Astrocyte (in vitro differentiated cells and primary cell): ENCODE results near the gene PRDX1. TPM values are rescaled to one million over a fixed set of nuclear protein-coding genes. Genes with fewer than 3 reads are reported as not detected.
"Not testable (repeated sequence)": the region's sequence is repeated elsewhere in the genome, so short reads cannot be mapped to it uniquely, and the experiment has no call there.

Experiments
- DNase-seq: peaks from one replicate; pipeline ENCODE4 v3.0.0-alpha.2; 2010; ENCODE audit warnings: low read depth
- FAIRE-seq: peaks from 2 replicates; lab custom pipeline; 2011; peaks lifted over from hg19 to GRCh38; lab: Jason Lieb, UNC
- H2AFZ ChIP-seq: 2 replicates; pipeline ENCODE4 v1.6.0; 2012; ENCODE audit warnings: low read depth, low read length, inconsistent platforms
- H3K27ac ChIP-seq: 2 replicates; pipeline ENCODE4 v1.5.1; 2011; ENCODE audit warnings: low read depth, low read length, inconsistent platforms
- H3K27me3 ChIP-seq: 2 replicates; pipeline ENCODE4 v1.6.0; 2011; ENCODE audit warnings: low read length, inconsistent platforms; ENCODE audit not compliant: insufficient read depth
- H3K36me3 ChIP-seq: 2 replicates; pipeline ENCODE4 v1.5.1; 2011; ENCODE audit warnings: low read length, inconsistent platforms; ENCODE audit not compliant: insufficient read depth
- H3K4me1 ChIP-seq: 2 replicates; pipeline ENCODE4 v1.5.1; 2011; ENCODE audit warnings: low read length, inconsistent platforms; ENCODE audit not compliant: insufficient read depth
- H3K4me2 ChIP-seq: 2 replicates; pipeline ENCODE4 v1.6.0; 2012; ENCODE audit warnings: low read length, inconsistent platforms
- H3K4me3 ChIP-seq: 2 replicates; pipeline ENCODE4 v1.5.1; 2011; ENCODE audit warnings: low read depth, mild to moderate bottlenecking, low read length, inconsistent platforms; ENCODE audit not compliant: insufficient read depth
- H3K79me2 ChIP-seq: 2 replicates; pipeline ENCODE4 v1.6.0; 2012; ENCODE audit warnings: mild to moderate bottlenecking, low read length, inconsistent platforms; ENCODE audit not compliant: insufficient read depth
- H3K9ac ChIP-seq: 2 replicates; pipeline ENCODE4 v1.6.0; 2012; ENCODE audit warnings: mild to moderate bottlenecking, low read length, inconsistent platforms
- H3K9me3 ChIP-seq: 2 replicates; pipeline ENCODE4 v1.5.1; 2012; ENCODE audit warnings: low read depth, mild to moderate bottlenecking, low read length, inconsistent platforms; ENCODE audit not compliant: insufficient read depth
- H4K20me1 ChIP-seq: 2 replicates; pipeline ENCODE4 v1.6.0; 2012; ENCODE audit warnings: low read length, inconsistent platforms; ENCODE audit not compliant: insufficient read depth
- H3K27ac Mint-ChIP-seq: one replicate; pipeline ENCODE4 v1.8.0; 2021; ENCODE audit warnings: mild to moderate bottlenecking, mixed read lengths; ENCODE audit not compliant: unreplicated experiment
- H3K27me3 Mint-ChIP-seq: one replicate; pipeline ENCODE4 v1.8.0; 2021; ENCODE audit warnings: low read depth, mixed read lengths; ENCODE audit not compliant: unreplicated experiment
- H3K36me3 Mint-ChIP-seq: one replicate; pipeline ENCODE4 v1.8.0; 2021; ENCODE audit warnings: low read depth, mixed read lengths; ENCODE audit not compliant: unreplicated experiment
- H3K4me1 Mint-ChIP-seq: one replicate; pipeline ENCODE4 v1.8.0; 2021; ENCODE audit warnings: low read depth, mixed read lengths; ENCODE audit not compliant: unreplicated experiment
- H3K4me3 Mint-ChIP-seq: one replicate; pipeline ENCODE4 v1.8.0; 2021; ENCODE audit warnings: mild to moderate bottlenecking, moderate library complexity, mixed read lengths; ENCODE audit not compliant: unreplicated experiment
- H3K9me3 Mint-ChIP-seq: one replicate; pipeline ENCODE4 v1.8.0; 2021; ENCODE audit warnings: mild to moderate bottlenecking, mixed read lengths; ENCODE audit not compliant: unreplicated experiment
- CTCF ChIP-seq: IDR thresholded peaks from 2 replicates; pipeline ENCODE4 v1.5.1; 2011; ENCODE audit warnings: low read depth, mild to moderate bottlenecking, inconsistent platforms, low read length, moderate library complexity; ENCODE audit not compliant: insufficient read depth
- EZH2 ChIP-seq: IDR thresholded peaks from 2 replicates; pipeline ENCODE4 v1.6.1; 2012; ENCODE audit warnings: mild to moderate bottlenecking, low read length, inconsistent platforms; ENCODE audit not compliant: insufficient read depth
- total RNA-seq: library from RNA; stranded (reverse); gene quantifications from 2 replicates; pipeline ENCODE4 v1.2.1, GENCODE V29; 2021

The PRDX1 gene
- total RNA-seq, 1 donor from 2014 or later = 986 TPM

- no peak overlapping the region for H3K4me3 ChIP-seq
- H3K4me3 Mint-ChIP-seq = peak overlapping the region; percentile 68
- peaks cover 49% of the 10 kb centered on the region for H3K36me3 ChIP-seq
Measured at GRCh38 chr1:45516465-45516864, 5.2 kb downstream of the PRDX1 start.

GRCh38 chr1:45516036-45516435, 5.6 kb downstream of the PRDX1 start:
- peak overlapping the region; percentile 69 for H3K27ac Mint-ChIP-seq
- Histone ChIP-seq H4K20me1 (peaks cover 87% of the 10 kb centered on the region), H3K27me3 (no peaks in the 10 kb centered on the region), H3K27ac (no peak overlapping the region), H3K79me2 (peaks cover 60% of the 10 kb centered on the region), H3K36me3 (peaks cover 53% of the 10 kb centered on the region), H3K4me3 (no peak overlapping the region), H3K9me3 (no peaks in the 10 kb centered on the region), H2AFZ (no peak overlapping the region), H3K9ac (no peak overlapping the region), H3K4me2 (no peak overlapping the region), H3K4me1 (peaks cover 20% of the 10 kb centered on the region)
- FAIRE-seq (no peak), DNase-seq (no peak)
- peaks cover 34% of the 10 kb centered on the region for H3K4me1 Mint-ChIP-seq
- H3K36me3 Mint-ChIP-seq = peaks cover 27% of the 10 kb centered on the region
- peak overlapping the region; percentile 68 for H3K4me3 Mint-ChIP-seq
- no peaks in the 10 kb centered on the region for H3K27me3 Mint-ChIP-seq
- TF ChIP-seq EZH2 (no peak), CTCF (no peak)
- H3K9me3 Mint-ChIP-seq = no peaks in the 10 kb centered on the region

More at GRCh38 chr1:45516465-45516864, 5.2 kb downstream of the PRDX1 start:
- Histone ChIP-seq H3K79me2 (peaks cover 64% of the 10 kb centered on the region), H3K27me3 (no peaks in the 10 kb centered on the region), H3K4me2 (no peak overlapping the region), H4K20me1 (peaks cover 86% of the 10 kb centered on the region), H3K9ac (no peak overlapping the region), H2AFZ (no peak overlapping the region), H3K9me3 (no peaks in the 10 kb centered on the region), H3K27ac (no peak overlapping the region), H3K4me1 (peaks cover 20% of the 10 kb centered on the region)
- Mint-ChIP-seq H3K9me3 (no peaks in the 10 kb centered on the region), H3K4me1 (peaks cover 34% of the 10 kb centered on the region), H3K27ac (peak overlapping the region; percentile 69), H3K36me3 (peaks cover 26% of the 10 kb centered on the region), H3K27me3 (no peaks in the 10 kb centered on the region)
- FAIRE-seq = no peak
- no peak for DNase-seq
- TF ChIP-seq EZH2 = no peak
- no peak for TF ChIP-seq CTCF

DNA sequence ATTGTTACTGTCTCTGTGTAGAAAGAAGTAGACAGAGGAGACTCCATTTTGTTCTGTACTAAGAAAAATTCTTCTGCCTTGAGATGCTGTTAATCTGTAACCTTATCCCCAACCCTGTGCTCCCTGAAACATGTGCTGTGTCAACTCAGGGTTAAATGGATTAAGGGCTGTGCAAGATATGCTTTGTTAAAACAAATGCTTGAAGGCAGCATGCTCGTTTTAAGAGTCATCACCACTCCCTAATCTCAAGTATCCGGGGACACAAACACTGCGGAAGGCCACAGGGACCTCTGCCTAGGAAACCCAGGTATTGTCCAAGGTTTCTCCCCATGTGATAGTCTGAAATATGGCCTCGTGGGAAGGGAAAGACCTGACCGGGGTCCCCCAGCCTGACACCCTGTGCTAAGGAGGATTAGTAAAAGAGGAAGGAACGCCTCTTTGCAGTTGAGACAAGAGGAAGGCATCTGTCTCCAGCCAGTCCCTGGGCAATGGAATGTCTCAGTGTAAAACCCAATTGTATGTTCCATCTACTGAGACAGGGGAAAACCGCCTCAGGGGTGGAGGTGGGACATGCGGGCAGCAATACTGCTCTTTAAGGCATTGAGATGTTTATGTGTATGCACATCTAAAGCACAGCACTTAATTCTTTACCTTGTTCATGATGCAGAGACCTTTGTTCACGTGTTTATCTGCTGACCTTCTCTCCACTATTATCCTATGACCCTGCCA, 8.0 kb downstream of the PRDX1 start:
- FAIRE-seq, H3K27ac ChIP-seq, H2AFZ ChIP-seq, DNase-seq, H3K9me3 Mint-ChIP-seq, H3K27me3 Mint-ChIP-seq, H3K27me3 ChIP-seq, H3K4me3 Mint-ChIP-seq, H3K4me3 ChIP-seq, H3K9ac ChIP-seq, H3K4me2 ChIP-seq, H3K4me1 ChIP-seq, H3K9me3 ChIP-seq: not testable (repeated sequence)
- Mint-ChIP-seq H3K4me1 (peaks cover 29% of the 10 kb centered on the region), H3K27ac (peak overlapping the region; percentile 92), H3K36me3 (peaks cover 33% of the 10 kb centered on the region)
- H3K79me2 ChIP-seq = peaks cover 37% of the 10 kb centered on the region
- peaks cover 83% of the 10 kb centered on the region for H4K20me1 ChIP-seq
- H3K36me3 ChIP-seq = peaks cover 68% of the 10 kb centered on the region
